NCI-H128 (cell line): ENCODE data around the gene MSRB3.
"Not testable (repeated sequence)": the region's sequence is repeated elsewhere in the genome, so short reads cannot be mapped to it uniquely, and the experiment has no call there.

Experiments
- DNase-seq: peaks from one replicate; lab custom pipeline; 2025; ENCODE audit not compliant: unreplicated experiment; lab: John Stamatoyannopoulos, UW

The MSRB3 gene

DNA sequence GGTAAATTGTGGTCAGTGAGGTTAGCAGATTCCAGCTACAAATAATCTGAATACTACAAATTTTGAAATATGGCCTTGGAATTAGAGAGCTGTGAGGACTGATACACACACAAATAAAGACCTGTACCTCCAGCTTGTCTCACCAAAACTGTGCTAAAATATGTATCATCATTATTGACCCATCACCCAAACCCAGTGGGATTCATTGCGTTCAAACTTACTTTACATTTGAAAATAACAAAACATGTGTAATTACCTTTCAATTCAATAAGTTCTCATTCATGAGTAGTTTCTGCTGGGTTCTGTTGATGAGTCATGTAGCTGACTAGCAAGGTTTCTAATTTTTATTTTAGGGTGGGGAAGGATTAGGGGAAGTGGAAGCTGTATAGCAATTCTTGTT is 170.9 kb downstream of the MSRB3 start:
- DNase-seq, result no peak

DNA sequence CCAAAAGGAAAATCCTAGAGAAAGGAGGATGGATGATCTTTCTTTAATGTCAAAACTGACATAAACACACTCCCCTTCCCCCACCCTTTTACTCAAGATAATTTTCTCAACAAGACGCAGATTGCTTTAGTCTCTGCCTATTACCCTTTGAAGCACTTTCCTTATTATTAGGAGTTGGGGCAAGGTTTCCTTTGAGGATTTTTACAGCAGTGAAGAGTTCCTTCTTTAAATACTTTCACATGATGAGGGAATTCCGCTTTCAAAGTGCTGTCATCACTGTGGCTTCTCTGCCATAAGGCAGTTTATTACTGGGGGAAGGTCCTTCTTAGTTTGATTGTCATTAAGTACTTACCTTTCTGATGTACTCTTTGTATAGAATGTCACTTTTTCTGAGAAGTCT is 172.1 kb downstream of the MSRB3 start:
- no peak for DNase-seq

DNA sequence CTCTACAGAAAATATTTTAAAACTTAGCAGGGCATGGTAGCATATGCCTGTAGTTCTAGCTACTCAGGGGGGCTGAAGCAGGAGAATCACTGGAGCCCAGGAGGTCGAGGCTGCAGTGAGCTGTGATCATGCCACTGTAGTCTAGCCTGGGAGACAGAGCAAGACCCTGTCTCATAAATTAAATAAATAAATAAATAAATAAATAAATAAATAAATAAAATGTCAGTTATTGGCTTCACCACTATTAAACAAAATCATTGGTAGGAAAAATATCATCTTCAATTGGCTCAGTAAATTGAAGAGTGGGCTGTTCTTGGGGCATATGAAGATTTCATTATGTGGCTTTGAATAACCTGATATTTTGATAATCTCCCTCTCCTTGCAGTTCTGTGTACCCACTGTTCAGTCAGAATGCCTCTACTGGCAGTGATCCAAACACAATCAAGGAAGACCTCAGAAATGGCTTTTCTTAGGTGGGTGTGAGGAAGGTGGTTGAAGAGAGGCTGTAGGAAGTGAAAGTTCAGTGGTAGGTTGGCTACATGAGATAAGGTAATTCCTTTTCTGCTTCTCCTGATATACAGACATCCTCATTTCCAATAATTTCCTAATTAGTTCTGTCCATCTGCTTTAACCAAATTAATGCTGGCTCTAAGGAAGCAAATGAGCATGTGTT is 175.8 kb downstream of the MSRB3 start:
- no peak for DNase-seq

- not testable (repeated sequence) for DNase-seq
Measured at GRCh38 chr12:65457341-65457740, 178.9 kb downstream of the MSRB3 start.

DNA sequence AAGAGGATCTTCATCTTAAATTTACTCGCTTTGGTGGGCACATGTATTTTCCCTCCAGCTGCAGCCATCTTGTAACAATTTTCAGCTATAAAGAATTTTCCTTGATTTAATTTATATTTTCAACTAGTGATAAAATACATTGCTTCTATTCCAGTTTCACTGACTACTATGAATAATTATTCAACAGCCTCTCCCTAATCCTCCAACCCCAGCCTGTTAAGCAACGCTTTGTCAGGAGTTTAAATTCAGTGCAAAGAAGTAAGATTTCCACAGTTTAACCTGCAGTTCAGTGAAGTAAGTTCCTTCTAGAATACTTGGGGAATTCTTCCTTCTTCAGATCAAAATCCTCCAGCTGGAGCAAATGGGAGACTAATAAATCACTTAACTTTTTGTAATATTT is 180.2 kb downstream of the MSRB3 start:
- DNase-seq, result no peak

GRCh38 chr12:65459545-65459944 is 181.1 kb downstream of the MSRB3 start:
- no peak for DNase-seq

GRCh38 chr12:65460063-65460462 is 181.6 kb downstream of the MSRB3 start:
- no peak for DNase-seq

DNA sequence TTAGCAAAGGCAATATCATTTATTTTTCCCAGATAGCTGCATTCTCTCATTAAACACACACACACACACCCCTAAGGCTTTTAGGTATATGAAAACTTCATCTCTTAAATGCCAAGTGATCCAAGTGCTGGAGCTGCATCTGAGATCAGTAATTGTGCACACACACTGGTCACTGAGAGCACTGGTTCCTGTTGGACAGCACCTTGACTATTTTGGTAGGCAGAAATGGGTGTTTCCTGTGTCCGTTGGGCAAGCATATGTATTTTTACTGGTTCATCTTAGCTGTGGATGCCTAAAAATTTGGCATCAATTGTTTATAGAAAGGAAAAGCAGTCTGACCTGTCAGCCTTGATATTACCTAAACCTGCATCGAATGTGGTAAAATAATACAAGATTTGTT is 182.5 kb downstream of the MSRB3 start:
- DNase-seq, result no peak

GRCh38 chr12:65462484-65462883 is 184.0 kb downstream of the MSRB3 start:
- no peak for DNase-seq

GRCh38 chr12:65463082-65463481 is 184.6 kb downstream of the MSRB3 start:
- DNase-seq, result no peak

GRCh38 chr12:65463611-65464010 is 185.1 kb downstream of the MSRB3 start:
- no peak for DNase-seq

DNA sequence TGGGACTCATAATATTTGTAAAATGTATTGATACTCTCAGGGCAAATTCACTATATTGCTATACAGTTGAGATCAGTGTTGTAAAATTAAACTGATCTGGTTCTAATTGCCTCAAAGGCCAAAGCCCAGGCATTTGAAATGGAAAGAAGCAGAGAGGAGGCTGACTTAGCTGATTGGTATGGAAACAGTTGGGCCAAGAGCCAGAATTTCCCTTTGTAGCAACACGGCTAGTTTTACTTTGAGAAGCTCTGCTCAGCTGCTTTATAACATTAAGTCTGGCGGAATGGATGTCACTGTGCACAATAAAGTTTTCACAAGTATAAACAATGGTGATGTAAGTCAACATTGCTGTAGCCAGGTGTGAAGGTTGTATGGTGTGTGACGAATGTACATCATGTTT is 186.4 kb downstream of the MSRB3 start:
- no peak for DNase-seq

DNA sequence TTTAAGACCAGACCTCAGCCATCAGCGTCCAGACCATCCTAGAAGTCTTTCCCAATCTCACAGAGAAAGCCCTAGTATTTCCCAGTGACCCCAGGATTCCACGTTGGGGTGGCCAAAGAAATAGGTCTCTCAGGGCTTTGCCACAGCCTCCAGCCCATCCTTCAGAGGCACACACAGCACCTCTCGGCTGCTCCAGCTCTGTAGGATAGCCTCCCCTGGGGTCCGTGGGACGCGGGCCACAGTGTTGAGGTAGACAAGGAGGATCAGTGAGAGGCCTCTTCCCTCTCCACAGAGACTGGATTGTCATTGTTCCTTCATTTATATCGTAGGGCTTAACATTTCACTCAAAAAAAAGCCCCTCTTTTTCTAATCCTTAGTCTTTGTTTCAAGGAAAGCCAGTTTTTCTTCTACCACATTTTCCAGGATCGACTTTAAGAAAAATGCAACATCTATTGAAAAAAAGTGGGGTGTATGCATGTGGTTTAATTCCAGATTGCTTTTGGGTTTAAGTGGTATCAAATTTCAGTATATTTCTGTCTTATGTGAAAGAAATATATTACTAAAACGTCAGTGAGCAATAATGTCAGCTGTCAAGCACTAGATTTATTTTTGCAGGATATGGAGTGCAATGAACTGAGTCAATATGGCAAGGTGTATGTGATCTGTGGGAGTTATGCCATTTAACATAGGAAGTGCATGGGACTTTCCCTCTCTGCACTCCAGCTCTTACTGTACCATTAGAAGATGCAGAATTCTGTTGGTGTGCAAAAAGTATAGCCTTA is 187.5 kb downstream of the MSRB3 start:
- DNase-seq, result no peak

DNA sequence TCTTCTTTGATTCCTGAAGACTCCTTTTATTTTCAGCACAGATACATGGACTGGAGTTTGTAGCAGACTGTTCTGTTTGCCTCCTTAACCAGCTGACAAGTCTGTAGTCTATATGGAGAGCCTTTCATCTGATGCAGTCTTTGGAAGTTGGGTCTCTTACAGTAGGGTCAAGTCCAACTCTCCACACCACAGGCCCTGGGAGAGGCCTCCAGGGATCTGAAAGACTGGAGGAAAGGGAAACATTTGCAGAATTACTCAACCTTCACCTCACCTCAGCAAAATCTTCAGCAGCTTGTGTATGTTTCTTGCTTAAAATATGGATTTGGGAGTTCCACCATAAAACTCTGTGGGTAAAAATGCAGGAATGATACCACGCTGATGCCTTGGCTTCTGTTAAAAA is 188.4 kb downstream of the MSRB3 start:
- no peak for DNase-seq

- no peak for DNase-seq
Measured at GRCh38 chr12:65470256-65470655, 191.8 kb downstream of the MSRB3 start.

DNA sequence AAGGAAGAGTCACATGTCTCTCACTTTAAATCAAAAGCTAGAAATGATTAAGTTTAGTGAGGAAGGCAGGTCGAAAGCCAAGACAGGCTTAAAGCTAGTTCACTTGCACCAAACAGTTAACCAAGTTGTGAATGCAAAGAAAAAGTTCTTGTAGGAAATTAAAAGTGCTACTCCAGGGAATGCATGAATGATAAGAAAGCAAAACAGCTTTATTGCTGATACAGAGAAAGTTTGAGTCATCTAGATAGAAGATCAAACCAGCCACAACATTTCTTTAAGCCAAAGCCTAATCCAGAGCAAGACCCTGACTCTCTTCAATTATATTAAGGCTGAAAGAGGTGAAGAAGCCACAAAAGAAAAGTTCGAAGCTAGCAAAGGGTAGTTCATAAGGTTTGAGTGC is 193.6 kb downstream of the MSRB3 start:
- DNase-seq, result no peak

- DNase-seq, result no peak
Measured at GRCh38 chr12:65474831-65475230, 196.3 kb downstream of the MSRB3 start.

- DNase-seq, result no peak
Measured at GRCh38 chr12:65477721-65478120, 199.2 kb downstream of the MSRB3 start.

GRCh38 chr12:65483891-65484516 is 205.5 kb downstream of the MSRB3 start:
- not testable (repeated sequence) for DNase-seq

DNA sequence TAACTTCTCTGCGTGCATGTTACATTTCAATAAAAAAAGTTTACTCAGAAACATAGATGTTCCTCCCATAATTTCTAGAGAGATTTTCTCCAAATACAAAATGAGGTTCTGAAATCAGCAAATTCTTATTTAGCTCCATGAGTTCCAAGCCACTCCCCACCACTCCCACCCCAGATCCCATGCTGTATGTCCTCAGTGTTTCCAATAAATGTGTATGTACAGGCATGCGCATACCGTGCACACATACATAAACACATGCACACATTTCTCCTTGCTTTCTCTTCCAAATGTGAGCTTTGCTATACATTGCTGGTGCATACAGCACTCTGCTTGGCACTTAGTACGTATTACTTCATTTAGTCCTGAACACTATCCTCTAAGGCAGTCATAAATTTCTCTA is 209.7 kb downstream of the MSRB3 start:
- DNase-seq, result no peak

DNA sequence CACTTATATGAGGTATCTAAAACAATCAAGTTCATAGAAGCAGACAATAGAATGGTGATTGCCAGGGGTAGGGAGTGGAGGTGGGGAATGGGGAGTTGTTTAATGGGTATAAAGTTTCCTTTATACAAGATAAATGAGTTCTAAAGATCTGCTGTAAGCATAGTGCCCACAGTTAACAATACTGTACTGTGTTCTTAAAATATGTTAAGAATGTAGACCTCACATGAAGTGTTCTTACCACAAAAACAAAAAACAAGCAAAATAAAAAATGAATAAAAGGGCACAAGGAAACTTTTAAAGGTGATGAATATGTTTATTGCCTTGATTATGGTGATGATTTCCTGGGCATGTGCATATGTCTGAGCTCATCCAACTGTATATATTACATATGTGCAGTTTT is 211.8 kb downstream of the MSRB3 start:
- DNase-seq, result no peak
